ENCODE data around the gene ADD3.

DNA sequence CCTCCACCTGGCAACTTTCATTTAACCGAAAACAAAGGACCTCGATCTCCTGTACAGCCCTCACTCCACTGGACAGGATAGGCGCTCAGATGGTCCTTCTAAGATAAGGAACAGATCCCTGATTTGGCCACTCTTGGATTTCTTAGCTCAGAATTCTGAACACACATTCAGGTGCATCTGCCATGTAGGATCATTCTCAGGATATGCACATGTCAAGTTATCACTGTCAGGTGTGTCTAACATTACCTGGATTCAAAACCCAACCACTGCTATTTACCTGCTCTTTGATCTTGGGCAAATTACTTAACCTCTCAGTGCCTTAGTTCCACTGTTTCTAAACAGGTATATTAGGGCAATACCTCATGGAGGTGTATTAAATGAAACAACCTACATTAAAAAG is 12.2 kb upstream of the ADD3 start:
- TF ChIP-seq ZNF19 (tag by site-specific recombination; IDR thresholded peaks at IDR 0.05; ENCODE audit: low read depth) (no peak), ZNF175 (tag by site-specific recombination; IDR thresholded peaks at IDR 0.05) (no peak), ZNF843 (tag by site-specific recombination; IDR thresholded peaks at IDR 0.05) (no peak), ZNF302 (tag by site-specific recombination; IDR thresholded peaks at IDR 0.05; ENCODE audit: low read depth) (no peak), ZNF114 (tag by site-specific recombination; IDR thresholded peaks at IDR 0.05) (no peak), YY2 (tag by site-specific recombination; IDR thresholded peaks at IDR 0.05) (no peak)
- TF ChIP-seq, protein P1, sequence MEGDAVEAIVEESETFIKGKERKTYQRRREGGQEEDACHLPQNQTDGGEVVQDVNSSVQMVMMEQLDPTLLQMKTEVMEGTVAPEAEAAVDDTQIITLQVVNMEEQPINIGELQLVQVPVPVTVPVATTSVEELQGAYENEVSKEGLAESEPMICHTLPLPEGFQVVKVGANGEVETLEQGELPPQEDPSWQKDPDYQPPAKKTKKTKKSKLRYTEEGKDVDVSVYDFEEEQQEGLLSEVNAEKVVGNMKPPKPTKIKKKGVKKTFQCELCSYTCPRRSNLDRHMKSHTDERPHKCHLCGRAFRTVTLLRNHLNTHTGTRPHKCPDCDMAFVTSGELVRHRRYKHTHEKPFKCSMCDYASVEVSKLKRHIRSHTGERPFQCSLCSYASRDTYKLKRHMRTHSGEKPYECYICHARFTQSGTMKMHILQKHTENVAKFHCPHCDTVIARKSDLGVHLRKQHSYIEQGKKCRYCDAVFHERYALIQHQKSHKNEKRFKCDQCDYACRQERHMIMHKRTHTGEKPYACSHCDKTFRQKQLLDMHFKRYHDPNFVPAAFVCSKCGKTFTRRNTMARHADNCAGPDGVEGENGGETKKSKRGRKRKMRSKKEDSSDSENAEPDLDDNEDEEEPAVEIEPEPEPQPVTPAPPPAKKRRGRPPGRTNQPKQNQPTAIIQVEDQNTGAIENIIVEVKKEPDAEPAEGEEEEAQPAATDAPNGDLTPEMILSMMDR (tag by site-specific recombination; IDR thresholded peaks at IDR 0.05): no peak
- TF ChIP-seq, protein P2, sequence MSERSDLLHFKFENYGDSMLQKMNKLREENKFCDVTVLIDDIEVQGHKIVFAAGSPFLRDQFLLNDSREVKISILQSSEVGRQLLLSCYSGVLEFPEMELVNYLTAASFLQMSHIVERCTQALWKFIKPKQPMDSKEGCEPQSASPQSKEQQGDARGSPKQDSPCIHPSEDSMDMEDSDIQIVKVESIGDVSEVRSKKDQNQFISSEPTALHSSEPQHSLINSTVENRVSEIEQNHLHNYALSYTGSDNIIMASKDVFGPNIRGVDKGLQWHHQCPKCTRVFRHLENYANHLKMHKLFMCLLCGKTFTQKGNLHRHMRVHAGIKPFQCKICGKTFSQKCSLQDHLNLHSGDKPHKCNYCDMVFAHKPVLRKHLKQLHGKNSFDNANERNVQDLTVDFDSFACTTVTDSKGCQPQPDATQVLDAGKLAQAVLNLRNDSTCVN (tag by site-specific recombination; optimal IDR thresholded peaks at IDR 0.05): no peak

Measured in HEK293 (cell line).